Calu3 (cell line): ENCODE results near the gene OCA2. TPM values are rescaled to one million over a fixed set of nuclear protein-coding genes. Genes with fewer than 3 reads are reported as not detected.

ENCODE experiments used
- BruUV-seq: library from RNA; stranded (reverse); fragments of 400-500 nt; replicated peaks from 2 replicates; lab custom pipeline; 2021; lab: Mats Ljungman, UMichigan
- CTCF ChIA-PET: fragments of 300-600 bp; sonication (Branson Sonifier 250); formaldehyde crosslinking; loops from one replicate; lab custom pipeline; 2022; ENCODE audit warnings: antibody characterized with exemption; lab: Charles Lee
- DNase-seq: peaks from one replicate; pipeline ENCODE4 v3.0.0; 2022
- H3K27ac Mint-ChIP-seq: one replicate; pipeline ENCODE4 v1.8.0; 2022; ENCODE audit warnings: mixed read lengths; ENCODE audit not compliant: unreplicated experiment
- H3K27me3 Mint-ChIP-seq: one replicate; pipeline ENCODE4 v1.8.0; 2022; ENCODE audit warnings: mixed read lengths; ENCODE audit not compliant: unreplicated experiment
- H3K36me3 Mint-ChIP-seq: one replicate; pipeline ENCODE4 v1.8.0; 2022; ENCODE audit warnings: mild to moderate bottlenecking, moderate library complexity, mixed read lengths; ENCODE audit not compliant: insufficient read depth, unreplicated experiment
- H3K4me1 Mint-ChIP-seq: one replicate; pipeline ENCODE4 v1.8.0; 2022; ENCODE audit warnings: mild to moderate bottlenecking, low read depth, mixed read lengths; ENCODE audit not compliant: unreplicated experiment
- H3K4me3 Mint-ChIP-seq: one replicate; pipeline ENCODE4 v1.8.0; 2022; ENCODE audit warnings: mild to moderate bottlenecking, low read depth, moderate library complexity, mixed read lengths; ENCODE audit not compliant: unreplicated experiment
- H3K9me3 Mint-ChIP-seq: one replicate; pipeline ENCODE4 v1.8.0; 2022; ENCODE audit warnings: low read depth, mixed read lengths; ENCODE audit not compliant: unreplicated experiment
- CTCF ChIP-seq: fragments of 200-600 bp; IDR thresholded peaks from one replicate; pipeline ENCODE4 v1.8.0; 2022; ENCODE audit warnings: antibody characterized with exemption; ENCODE audit not compliant: unreplicated experiment
- intact Hi-C: fragments of 100-400 bp; cut with micrococcal nuclease; formaldehyde crosslinking; loops from one replicate; pipeline ENCODE4 v1.10.0; 2022; ENCODE audit not compliant: unreplicated experiment
- total RNA-seq: library from RNA; stranded (reverse); gene quantifications from 2 replicates; pipeline ENCODE4 v1.2.3, GENCODE V29; 2022

The OCA2 gene
- total RNA-seq, 1 experiment from 2014 or later = not detected

DNA sequence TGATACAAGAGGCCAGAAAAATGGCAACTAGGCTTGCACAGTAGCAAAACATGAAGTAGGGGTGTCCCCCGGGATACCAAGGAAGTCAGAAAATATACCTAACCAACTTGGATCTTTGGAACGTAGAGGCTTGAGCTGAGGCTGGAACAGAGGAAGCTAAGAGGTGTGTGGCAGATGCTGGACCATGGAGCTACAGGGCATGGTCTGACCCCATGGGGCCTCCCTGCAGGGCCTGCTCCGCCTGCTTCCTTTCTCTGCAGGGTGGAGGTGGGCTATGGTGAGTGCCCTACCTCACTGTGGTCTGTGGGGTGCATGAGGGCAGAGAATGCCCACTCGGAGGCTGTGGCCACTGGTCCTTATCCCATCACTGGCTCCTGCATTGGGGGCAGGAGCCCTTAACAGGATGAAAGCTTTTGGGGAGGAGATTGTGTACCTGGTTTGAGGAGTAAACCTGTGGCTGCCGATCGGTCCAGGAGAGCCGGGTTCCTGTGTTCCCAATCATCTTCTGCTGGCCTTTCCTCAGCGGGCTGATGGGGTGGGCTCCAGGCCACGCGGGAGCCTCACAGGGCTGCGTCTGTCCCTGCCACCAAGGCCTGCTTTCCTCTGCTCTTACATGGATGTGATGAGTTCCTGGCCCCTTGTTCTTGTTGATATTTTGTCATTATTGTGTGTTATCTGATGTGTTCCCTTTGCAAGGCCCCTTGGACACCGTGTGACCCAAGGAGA is 96.8 kb downstream of the OCA2 start:
- TF ChIP-seq CTCF = no peak
- no peaks in the 10 kb centered on the region for H3K4me1 Mint-ChIP-seq
- H3K27me3 Mint-ChIP-seq = no peaks in the 10 kb centered on the region
- intact Hi-C loops = no loop called here
- peaks cover 6% of the 10 kb centered on the region for H3K9me3 Mint-ChIP-seq
- no peak overlapping the region for H3K27ac Mint-ChIP-seq
- no peak overlapping the region for H3K4me3 Mint-ChIP-seq
- BruUV-seq = no TSS peak
- CTCF ChIA-PET = no interaction called here
- DNase-seq = no peak
- H3K36me3 Mint-ChIP-seq = no peaks in the 10 kb centered on the region

GRCh38 chr15:28001641-28002040 is 97.5 kb downstream of the OCA2 start:
- intact Hi-C loops = no loop called here
- CTCF ChIA-PET = no interaction called here
- TF ChIP-seq CTCF = no peak
- no TSS peak for BruUV-seq
- Mint-ChIP-seq H3K4me1 (no peaks in the 10 kb centered on the region), H3K27me3 (no peaks in the 10 kb centered on the region), H3K4me3 (no peak overlapping the region), H3K27ac (no peak overlapping the region), H3K9me3 (peaks cover 10% of the 10 kb centered on the region), H3K36me3 (no peaks in the 10 kb centered on the region)
- no peak for DNase-seq

DNA sequence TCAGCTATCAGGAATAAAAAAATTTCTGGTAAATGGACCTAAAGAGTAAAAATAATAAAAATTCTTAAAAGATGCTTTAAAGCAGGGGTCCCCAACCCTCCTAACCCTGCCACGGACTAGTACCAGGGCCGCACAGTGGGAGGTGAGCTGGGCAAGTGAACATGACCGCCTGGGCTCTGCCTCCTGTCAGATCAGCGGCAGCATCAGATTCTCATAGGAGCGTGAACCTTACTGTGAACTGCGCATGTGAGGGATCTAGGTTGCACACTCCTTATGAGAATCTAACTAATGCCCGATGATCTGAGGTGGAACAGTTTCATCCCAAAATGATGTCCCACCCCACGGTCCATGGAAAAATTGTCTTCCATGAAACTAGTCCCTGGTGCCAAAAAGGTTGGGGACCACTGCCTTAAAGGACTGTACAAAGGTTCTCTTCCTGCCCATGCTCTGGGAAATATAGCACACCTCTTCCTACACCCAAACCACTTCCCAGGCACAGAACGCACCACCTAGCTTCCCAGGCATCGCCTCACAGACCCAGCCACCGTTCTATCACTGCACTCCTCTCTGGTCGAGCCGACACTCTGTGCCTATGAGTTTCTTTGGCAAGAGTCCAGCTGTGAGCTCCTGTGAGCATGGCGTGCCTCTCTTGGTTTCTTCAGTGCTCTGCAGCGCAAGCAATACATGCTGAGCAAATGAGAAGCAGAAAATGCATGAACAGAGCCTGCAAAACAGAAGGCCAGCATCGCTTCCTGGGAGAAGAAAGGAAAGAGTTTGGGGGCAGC is 104.9 kb downstream of the OCA2 start:
- CTCF ChIA-PET = no interaction called here
- Mint-ChIP-seq H3K4me1 (no peaks in the 10 kb centered on the region), H3K9me3 (peaks cover 4% of the 10 kb centered on the region), H3K36me3 (no peaks in the 10 kb centered on the region), H3K27me3 (no peaks in the 10 kb centered on the region), H3K4me3 (no peak overlapping the region), H3K27ac (no peak overlapping the region)
- DNase-seq = no peak
- no TSS peak for BruUV-seq
- no peak for TF ChIP-seq CTCF
- intact Hi-C loops = no loop called here

- no TSS peak for BruUV-seq
- Mint-ChIP-seq H3K4me3 (no peak overlapping the region), H3K4me1 (no peaks in the 10 kb centered on the region), H3K9me3 (peaks cover 4% of the 10 kb centered on the region), H3K27me3 (no peaks in the 10 kb centered on the region), H3K27ac (no peak overlapping the region), H3K36me3 (no peaks in the 10 kb centered on the region)
- DNase-seq = no peak
- CTCF ChIA-PET = no interaction called here
- intact Hi-C loops = no loop called here
- TF ChIP-seq CTCF = no peak
These were observed 105.6 kb downstream of the OCA2 start for GRCh38 chr15:27993544-27993943.
